Measurements from ENCODE around the gene STAT5A.
A peak's percentile ranks its signal among the peaks of the same experiment; 100 is the strongest.

STAT5A gene

GRCh38 chr17:42345396-42346073, 57.2 kb downstream of the STAT5A start:
- DNase-seq (ENCODE audit: low read depth in 2 of 2) = no peak
- no peak for TF ChIP-seq CTCF (IDR thresholded peaks at IDR 0.05; ENCODE audit: low read depth, low read length)
- H3K4me3 ChIP-seq (replicated peaks in 1 of 2; ENCODE audit: low read depth in 2 of 2, low read length in 2 of 2) = no peak overlapping the region

GRCh38 chr17:42346481-42346880, 58.2 kb downstream of the STAT5A start:
- no peak overlapping the region for H3K4me3 ChIP-seq (replicated peaks in 1 of 2; ENCODE audit: low read depth in 2 of 2, low read length in 2 of 2)
- no peak for TF ChIP-seq CTCF (IDR thresholded peaks at IDR 0.05; ENCODE audit: low read depth, low read length)
- DNase-seq (ENCODE audit: low read depth in 2 of 2) = peak in 1 of 2 donors; percentile 51

GRCh38 chr17:42347198-42347597, 58.9 kb downstream of the STAT5A start:
- TF ChIP-seq CTCF (IDR thresholded peaks at IDR 0.05; ENCODE audit: low read depth, low read length) = no peak
- DNase-seq (ENCODE audit: low read depth in 2 of 2) = peak; percentile 73 to 85
- no peak overlapping the region for H3K4me3 ChIP-seq (replicated peaks in 1 of 2; ENCODE audit: low read depth in 2 of 2, low read length in 2 of 2)

- no peak for TF ChIP-seq CTCF (IDR thresholded peaks at IDR 0.05; ENCODE audit: low read depth, low read length)
- no peak for DNase-seq (ENCODE audit: low read depth in 2 of 2)
- no peak overlapping the region for H3K4me3 ChIP-seq (replicated peaks in 1 of 2; ENCODE audit: low read depth in 2 of 2, low read length in 2 of 2)
Observed at GRCh38 chr17:42347606-42348005, 59.3 kb downstream of the STAT5A start.

- no peak overlapping the region for H3K4me3 ChIP-seq (replicated peaks in 1 of 2; ENCODE audit: low read depth in 2 of 2, low read length in 2 of 2)
- DNase-seq (ENCODE audit: low read depth in 2 of 2) = no peak
- TF ChIP-seq CTCF (IDR thresholded peaks at IDR 0.05; ENCODE audit: low read depth, low read length) = no peak
Observed at GRCh38 chr17:42348104-42348503, 59.8 kb downstream of the STAT5A start.

- peak; percentile 62 to 76 for DNase-seq (ENCODE audit: low read depth in 2 of 2)
- no peak overlapping the region for H3K4me3 ChIP-seq (replicated peaks in 1 of 2; ENCODE audit: low read depth in 2 of 2, low read length in 2 of 2)
- TF ChIP-seq CTCF (IDR thresholded peaks at IDR 0.05; ENCODE audit: low read depth, low read length) = no peak
Observed at GRCh38 chr17:42354956-42355843, 66.9 kb downstream of the STAT5A start.
